Measurements from ENCODE around the gene ACAP2. TPM values are rescaled to one million over a fixed set of nuclear protein-coding genes. Genes with fewer than 3 reads are reported as not detected.

Gene ACAP2
- total and polyA plus RNA-seq, 2 experiments from 2014 or later, result 45.6 to 104 TPM

DNA sequence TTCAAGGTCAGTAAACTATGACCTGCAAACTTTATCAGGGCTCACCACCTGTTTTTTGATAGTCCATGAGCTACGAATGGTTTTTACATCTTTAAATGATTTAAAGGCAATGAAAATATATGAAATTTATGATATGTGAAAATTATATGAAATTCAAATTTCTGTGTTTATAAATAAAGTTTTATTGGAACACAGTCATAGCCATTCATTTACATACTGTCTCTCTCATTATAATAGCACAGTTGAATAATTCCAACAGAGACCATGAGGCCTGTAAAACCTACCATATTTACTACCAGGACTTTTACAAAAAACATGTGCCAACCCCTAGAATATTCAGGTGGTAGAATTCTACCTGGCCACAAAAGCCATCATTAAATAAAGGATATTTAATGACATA, 107.9 kb downstream of the ACAP2 start:
- Histone ChIP-seq H3K36me3 (ENCODE audit: insufficient read depth) (no peaks in the 10 kb centered on the region), H3F3A (replicated peaks; ENCODE audit: low read depth) (no peaks in the 10 kb centered on the region), H3K9me2 (ENCODE audit: insufficient read depth) (no peaks in the 10 kb centered on the region), H3K4me2 (no peak overlapping the region), H4K20me1 (replicated peaks; ENCODE audit: insufficient read depth) (no peaks in the 10 kb centered on the region), H3K4me1 (ENCODE audit: insufficient read depth) (no peaks in the 10 kb centered on the region), H3K27me3 (ENCODE audit: insufficient read depth) (no peaks in the 10 kb centered on the region), H3K27ac (ENCODE audit: low read depth) (no peak overlapping the region), H2AFZ (no peak overlapping the region), H3K79me2 (replicated peaks; ENCODE audit: insufficient read depth) (no peaks in the 10 kb centered on the region), H3K4me3 (no peak overlapping the region)
- no peak for ATAC-seq
- Mint-ChIP-seq H3K27me3 (ENCODE audit: insufficient read depth, low read depth, poor library complexity) (peaks cover 5% of the 10 kb centered on the region), H3K4me1 (peaks cover 4% of the 10 kb centered on the region; the same call in 2 of the 3 replicates), H3K36me3 (ENCODE audit: low read depth) (peaks cover 8% of the 10 kb centered on the region; the same call in 2 of the 3 replicates), H3K9me3 (no peaks in the 10 kb centered on the region), H3K4me3 (no peak overlapping the region), H3K27ac (no peak overlapping the region)
- TF ChIP-seq, protein P1, sequence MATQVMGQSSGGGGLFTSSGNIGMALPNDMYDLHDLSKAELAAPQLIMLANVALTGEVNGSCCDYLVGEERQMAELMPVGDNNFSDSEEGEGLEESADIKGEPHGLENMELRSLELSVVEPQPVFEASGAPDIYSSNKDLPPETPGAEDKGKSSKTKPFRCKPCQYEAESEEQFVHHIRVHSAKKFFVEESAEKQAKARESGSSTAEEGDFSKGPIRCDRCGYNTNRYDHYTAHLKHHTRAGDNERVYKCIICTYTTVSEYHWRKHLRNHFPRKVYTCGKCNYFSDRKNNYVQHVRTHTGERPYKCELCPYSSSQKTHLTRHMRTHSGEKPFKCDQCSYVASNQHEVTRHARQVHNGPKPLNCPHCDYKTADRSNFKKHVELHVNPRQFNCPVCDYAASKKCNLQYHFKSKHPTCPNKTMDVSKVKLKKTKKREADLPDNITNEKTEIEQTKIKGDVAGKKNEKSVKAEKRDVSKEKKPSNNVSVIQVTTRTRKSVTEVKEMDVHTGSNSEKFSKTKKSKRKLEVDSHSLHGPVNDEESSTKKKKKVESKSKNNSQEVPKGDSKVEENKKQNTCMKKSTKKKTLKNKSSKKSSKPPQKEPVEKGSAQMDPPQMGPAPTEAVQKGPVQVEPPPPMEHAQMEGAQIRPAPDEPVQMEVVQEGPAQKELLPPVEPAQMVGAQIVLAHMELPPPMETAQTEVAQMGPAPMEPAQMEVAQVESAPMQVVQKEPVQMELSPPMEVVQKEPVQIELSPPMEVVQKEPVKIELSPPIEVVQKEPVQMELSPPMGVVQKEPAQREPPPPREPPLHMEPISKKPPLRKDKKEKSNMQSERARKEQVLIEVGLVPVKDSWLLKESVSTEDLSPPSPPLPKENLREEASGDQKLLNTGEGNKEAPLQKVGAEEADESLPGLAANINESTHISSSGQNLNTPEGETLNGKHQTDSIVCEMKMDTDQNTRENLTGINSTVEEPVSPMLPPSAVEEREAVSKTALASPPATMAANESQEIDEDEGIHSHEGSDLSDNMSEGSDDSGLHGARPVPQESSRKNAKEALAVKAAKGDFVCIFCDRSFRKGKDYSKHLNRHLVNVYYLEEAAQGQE (IDR thresholded peaks at IDR 0.05; ENCODE audit: unreplicated experiment), result no peak
- TF ChIP-seq, protein P2, sequence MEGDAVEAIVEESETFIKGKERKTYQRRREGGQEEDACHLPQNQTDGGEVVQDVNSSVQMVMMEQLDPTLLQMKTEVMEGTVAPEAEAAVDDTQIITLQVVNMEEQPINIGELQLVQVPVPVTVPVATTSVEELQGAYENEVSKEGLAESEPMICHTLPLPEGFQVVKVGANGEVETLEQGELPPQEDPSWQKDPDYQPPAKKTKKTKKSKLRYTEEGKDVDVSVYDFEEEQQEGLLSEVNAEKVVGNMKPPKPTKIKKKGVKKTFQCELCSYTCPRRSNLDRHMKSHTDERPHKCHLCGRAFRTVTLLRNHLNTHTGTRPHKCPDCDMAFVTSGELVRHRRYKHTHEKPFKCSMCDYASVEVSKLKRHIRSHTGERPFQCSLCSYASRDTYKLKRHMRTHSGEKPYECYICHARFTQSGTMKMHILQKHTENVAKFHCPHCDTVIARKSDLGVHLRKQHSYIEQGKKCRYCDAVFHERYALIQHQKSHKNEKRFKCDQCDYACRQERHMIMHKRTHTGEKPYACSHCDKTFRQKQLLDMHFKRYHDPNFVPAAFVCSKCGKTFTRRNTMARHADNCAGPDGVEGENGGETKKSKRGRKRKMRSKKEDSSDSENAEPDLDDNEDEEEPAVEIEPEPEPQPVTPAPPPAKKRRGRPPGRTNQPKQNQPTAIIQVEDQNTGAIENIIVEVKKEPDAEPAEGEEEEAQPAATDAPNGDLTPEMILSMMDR (conservative IDR thresholded peaks at IDR 0.05; ENCODE audit: low read depth in 2 of 2), result no peak
- TF ChIP-seq POLR2AphosphoS5 (IDR thresholded peaks at IDR 0.05; ENCODE audit: low read depth) (no peak), ZNF114 (CRISPR knock-in tag; IDR thresholded peaks at IDR 0.05) (no peak), CREB1 (CRISPR knock-in tag; IDR thresholded peaks at IDR 0.05; ENCODE audit: low read depth) (no peak), EZH2phosphoT487 (IDR thresholded peaks at IDR 0.05; ENCODE audit: unreplicated experiment) (no peak), ZNF331 (CRISPR knock-in tag; IDR thresholded peaks at IDR 0.05; ENCODE audit: low read depth) (no peak), EZH2 (IDR thresholded peaks at IDR 0.05; ENCODE audit: low read depth, unreplicated experiment) (no peak), JUNB (IDR thresholded peaks at IDR 0.05; ENCODE audit: unreplicated experiment) (no peak), NANOG (IDR thresholded peaks at IDR 0.05; ENCODE audit: borderline replicate concordance) (no peak)
- TF ChIP-seq, protein P3, sequence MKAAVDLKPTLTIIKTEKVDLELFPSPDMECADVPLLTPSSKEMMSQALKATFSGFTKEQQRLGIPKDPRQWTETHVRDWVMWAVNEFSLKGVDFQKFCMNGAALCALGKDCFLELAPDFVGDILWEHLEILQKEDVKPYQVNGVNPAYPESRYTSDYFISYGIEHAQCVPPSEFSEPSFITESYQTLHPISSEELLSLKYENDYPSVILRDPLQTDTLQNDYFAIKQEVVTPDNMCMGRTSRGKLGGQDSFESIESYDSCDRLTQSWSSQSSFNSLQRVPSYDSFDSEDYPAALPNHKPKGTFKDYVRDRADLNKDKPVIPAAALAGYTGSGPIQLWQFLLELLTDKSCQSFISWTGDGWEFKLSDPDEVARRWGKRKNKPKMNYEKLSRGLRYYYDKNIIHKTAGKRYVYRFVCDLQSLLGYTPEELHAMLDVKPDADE (IDR thresholded peaks at IDR 0.05), result no peak
- TF ChIP-seq, protein P4, sequence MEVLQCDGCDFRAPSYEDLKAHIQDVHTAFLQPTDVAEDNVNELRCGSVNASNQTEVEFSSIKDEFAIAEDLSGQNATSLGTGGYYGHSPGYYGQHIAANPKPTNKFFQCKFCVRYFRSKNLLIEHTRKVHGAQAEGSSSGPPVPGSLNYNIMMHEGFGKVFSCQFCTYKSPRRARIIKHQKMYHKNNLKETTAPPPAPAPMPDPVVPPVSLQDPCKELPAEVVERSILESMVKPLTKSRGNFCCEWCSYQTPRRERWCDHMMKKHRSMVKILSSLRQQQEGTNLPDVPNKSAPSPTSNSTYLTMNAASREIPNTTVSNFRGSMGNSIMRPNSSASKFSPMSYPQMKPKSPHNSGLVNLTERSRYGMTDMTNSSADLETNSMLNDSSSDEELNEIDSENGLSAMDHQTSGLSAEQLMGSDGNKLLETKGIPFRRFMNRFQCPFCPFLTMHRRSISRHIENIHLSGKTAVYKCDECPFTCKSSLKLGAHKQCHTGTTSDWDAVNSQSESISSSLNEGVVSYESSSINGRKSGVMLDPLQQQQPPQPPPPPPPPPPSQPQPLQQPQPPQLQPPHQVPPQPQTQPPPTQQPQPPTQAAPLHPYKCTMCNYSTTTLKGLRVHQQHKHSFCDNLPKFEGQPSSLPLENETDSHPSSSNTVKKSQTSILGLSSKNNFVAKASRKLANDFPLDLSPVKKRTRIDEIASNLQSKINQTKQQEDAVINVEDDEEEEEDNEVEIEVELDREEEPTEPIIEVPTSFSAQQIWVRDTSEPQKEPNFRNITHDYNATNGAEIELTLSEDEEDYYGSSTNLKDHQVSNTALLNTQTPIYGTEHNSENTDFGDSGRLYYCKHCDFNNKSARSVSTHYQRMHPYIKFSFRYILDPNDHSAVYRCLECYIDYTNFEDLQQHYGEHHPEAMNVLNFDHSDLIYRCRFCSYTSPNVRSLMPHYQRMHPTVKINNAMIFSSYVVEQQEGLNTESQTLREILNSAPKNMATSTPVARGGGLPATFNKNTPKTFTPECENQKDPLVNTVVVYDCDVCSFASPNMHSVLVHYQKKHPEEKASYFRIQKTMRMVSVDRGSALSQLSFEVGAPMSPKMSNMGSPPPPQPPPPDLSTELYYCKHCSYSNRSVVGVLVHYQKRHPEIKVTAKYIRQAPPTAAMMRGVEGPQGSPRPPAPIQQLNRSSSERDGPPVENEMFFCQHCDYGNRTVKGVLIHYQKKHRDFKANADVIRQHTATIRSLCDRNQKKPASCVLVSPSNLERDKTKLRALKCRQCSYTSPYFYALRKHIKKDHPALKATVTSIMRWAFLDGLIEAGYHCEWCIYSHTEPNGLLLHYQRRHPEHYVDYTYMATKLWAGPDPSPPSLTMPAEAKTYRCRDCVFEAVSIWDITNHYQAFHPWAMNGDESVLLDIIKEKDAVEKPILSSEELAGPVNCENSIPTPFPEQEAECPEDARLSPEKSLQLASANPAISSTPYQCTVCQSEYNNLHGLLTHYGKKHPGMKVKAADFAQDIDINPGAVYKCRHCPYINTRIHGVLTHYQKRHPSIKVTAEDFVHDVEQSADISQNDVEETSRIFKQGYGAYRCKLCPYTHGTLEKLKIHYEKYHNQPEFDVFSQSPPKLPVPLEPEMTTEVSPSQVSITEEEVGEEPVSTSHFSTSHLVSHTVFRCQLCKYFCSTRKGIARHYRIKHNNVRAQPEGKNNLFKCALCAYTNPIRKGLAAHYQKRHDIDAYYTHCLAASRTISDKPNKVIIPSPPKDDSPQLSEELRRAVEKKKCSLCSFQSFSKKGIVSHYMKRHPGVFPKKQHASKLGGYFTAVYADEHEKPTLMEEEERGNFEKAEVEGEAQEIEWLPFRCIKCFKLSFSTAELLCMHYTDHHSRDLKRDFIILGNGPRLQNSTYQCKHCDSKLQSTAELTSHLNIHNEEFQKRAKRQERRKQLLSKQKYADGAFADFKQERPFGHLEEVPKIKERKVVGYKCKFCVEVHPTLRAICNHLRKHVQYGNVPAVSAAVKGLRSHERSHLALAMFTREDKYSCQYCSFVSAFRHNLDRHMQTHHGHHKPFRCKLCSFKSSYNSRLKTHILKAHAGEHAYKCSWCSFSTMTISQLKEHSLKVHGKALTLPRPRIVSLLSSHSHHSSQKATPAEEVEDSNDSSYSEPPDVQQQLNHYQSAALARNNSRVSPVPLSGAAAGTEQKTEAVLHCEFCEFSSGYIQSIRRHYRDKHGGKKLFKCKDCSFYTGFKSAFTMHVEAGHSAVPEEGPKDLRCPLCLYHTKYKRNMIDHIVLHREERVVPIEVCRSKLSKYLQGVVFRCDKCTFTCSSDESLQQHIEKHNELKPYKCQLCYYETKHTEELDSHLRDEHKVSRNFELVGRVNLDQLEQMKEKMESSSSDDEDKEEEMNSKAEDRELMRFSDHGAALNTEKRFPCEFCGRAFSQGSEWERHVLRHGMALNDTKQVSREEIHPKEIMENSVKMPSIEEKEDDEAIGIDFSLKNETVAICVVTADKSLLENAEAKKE (CRISPR knock-in tag; IDR thresholded peaks at IDR 0.05), result no peak
- no peak for DNase-seq (ENCODE audit: low spot score)
